ENCODE data around the gene TBC1D17.

TBC1D17 gene

GRCh38 chr19:49877020-49877878 lies at the start of gene TBC1D17, which contains the start of gene AKT1S1:
Gene TBC1D17, plus strand, starts transcription at chr19:49877702. Its CDS starts 22 bp downstream, at chr19:49877724.
Gene AKT1S1, minus strand, starts transcription at chr19:49877355. Its CDS starts 4,060 bp downstream, at chr19:49873295.
- DNase-seq (ENCODE audit: low read depth): peak; percentile 100

GRCh38 chr19:49829200-49829599 lies 48.3 kb upstream of the TBC1D17 start:
- no peak for DNase-seq (ENCODE audit: low read depth)

GRCh38 chr19:49829721-49830120 lies 47.8 kb upstream of the TBC1D17 start:
- DNase-seq (ENCODE audit: low read depth): no peak

GRCh38 chr19:49830766-49831165 lies 46.7 kb upstream of the TBC1D17 start:
- DNase-seq (ENCODE audit: low read depth): no peak

GRCh38 chr19:49831592-49831991 lies 45.9 kb upstream of the TBC1D17 start:
- DNase-seq (ENCODE audit: low read depth): no peak

GRCh38 chr19:49832556-49832955 lies 44.9 kb upstream of the TBC1D17 start:
- DNase-seq (ENCODE audit: low read depth): no peak

- DNase-seq (ENCODE audit: low read depth): no peak
Measured at GRCh38 chr19:49833599-49833998, 43.9 kb upstream of the TBC1D17 start.

- DNase-seq (ENCODE audit: low read depth): no peak
Measured at GRCh38 chr19:49835562-49835961, 41.9 kb upstream of the TBC1D17 start.

- DNase-seq (ENCODE audit: low read depth): no peak
Measured at GRCh38 chr19:49836176-49837008, 41.1 kb upstream of the TBC1D17 start.

GRCh38 chr19:49837009-49837310 lies 40.5 kb upstream of the TBC1D17 start:
- no peak for DNase-seq (ENCODE audit: low read depth)

GRCh38 chr19:49837425-49837824 lies 40.1 kb upstream of the TBC1D17 start:
- no peak for DNase-seq (ENCODE audit: low read depth)

GRCh38 chr19:49838885-49839588 lies 38.5 kb upstream of the TBC1D17 start:
- DNase-seq (ENCODE audit: low read depth): no peak

- DNase-seq (ENCODE audit: low read depth): no peak
Measured at GRCh38 chr19:49839713-49840112, 37.8 kb upstream of the TBC1D17 start.

GRCh38 chr19:49840321-49840720 lies 37.2 kb upstream of the TBC1D17 start:
- DNase-seq (ENCODE audit: low read depth): no peak

GRCh38 chr19:49840736-49841249 lies 36.7 kb upstream of the TBC1D17 start:
- DNase-seq (ENCODE audit: low read depth): no peak

- no peak for DNase-seq (ENCODE audit: low read depth)
Measured at GRCh38 chr19:49843265-49843664, 34.2 kb upstream of the TBC1D17 start.

- DNase-seq (ENCODE audit: low read depth): no peak
Measured at GRCh38 chr19:49844138-49845095, 33.1 kb upstream of the TBC1D17 start.

GRCh38 chr19:49845414-49845813 lies 32.1 kb upstream of the TBC1D17 start:
- DNase-seq (ENCODE audit: low read depth): no peak

- DNase-seq (ENCODE audit: low read depth): no peak
Measured at GRCh38 chr19:49846408-49846807, 31.1 kb upstream of the TBC1D17 start.

- peak; percentile 62 for DNase-seq (ENCODE audit: low read depth)
Measured at GRCh38 chr19:49847731-49848696, 29.5 kb upstream of the TBC1D17 start.

All from fibroblast of the conjunctiva (primary cell).